GM23338 (cell line): Measurements from ENCODE around the gene SMAD1. TPM values are rescaled to one million over a fixed set of nuclear protein-coding genes. Genes with fewer than 3 reads are reported as not detected.

Experiments used
- ATAC-seq: fragments of 200-7000 bp; cut with Tn5 transposase; 3 replicates; pipeline ENCODE4 v1.9.1; 2020
- DNase-seq: peaks from one replicate; pipeline ENCODE4 v3.0.0-alpha.2; 2015; ENCODE audit warnings: low spot score
- H2AFZ ChIP-seq: fragments of 200-600 bp; sonication (generic); 2 replicates; pipeline ENCODE4 v1.8.0; 2016; ENCODE audit warnings: antibody characterized with exemption, mild to moderate bottlenecking, moderate library complexity
- H3F3A ChIP-seq: fragments of 200-600 bp; sonication (generic); replicated peaks from 2 replicates; pipeline ENCODE4 v1.8.0; 2017; ENCODE audit warnings: antibody characterized with exemption, mixed run types, low read depth
- H3K27ac ChIP-seq: fragments of 200-600 bp; sonication (generic); 2 replicates; pipeline ENCODE4 v1.6.1; 2016; ENCODE audit warnings: low read depth
- H3K27me3 ChIP-seq: fragments of 200-600 bp; sonication (generic); 2 replicates; pipeline ENCODE4 v1.8.0; 2016; ENCODE audit warnings: mild to moderate bottlenecking, mixed run types, moderate library complexity; ENCODE audit not compliant: insufficient read depth
- H3K36me3 ChIP-seq: fragments of 200-600 bp; sonication (generic); 2 replicates; pipeline ENCODE4 v1.8.0; 2016; ENCODE audit warnings: mild to moderate bottlenecking; ENCODE audit not compliant: insufficient read depth
- H3K4me1 ChIP-seq: fragments of 200-600 bp; sonication (generic); 2 replicates; pipeline ENCODE4 v1.8.0; 2016; ENCODE audit warnings: mild to moderate bottlenecking, moderate library complexity; ENCODE audit not compliant: insufficient read depth
- H3K4me2 ChIP-seq: fragments of 200-600 bp; sonication (generic); 2 replicates; pipeline ENCODE4 v1.7.1; 2017; ENCODE audit warnings: mixed run types
- H3K4me3 ChIP-seq: fragments of 200-600 bp; sonication (generic); 2 replicates; pipeline ENCODE4 v1.6.1; 2016; ENCODE audit warnings: mixed run types
- H3K79me2 ChIP-seq: fragments of 200-600 bp; sonication (generic); replicated peaks from 2 replicates; pipeline ENCODE4 v1.8.0; 2017; ENCODE audit warnings: mild to moderate bottlenecking; ENCODE audit not compliant: insufficient read depth
- H3K9me2 ChIP-seq: fragments of 200-600 bp; sonication (generic); 2 replicates; pipeline ENCODE4 v1.8.0; 2017; ENCODE audit not compliant: insufficient read depth
- H4K20me1 ChIP-seq: fragments of 200-600 bp; sonication (generic); replicated peaks from 2 replicates; pipeline ENCODE4 v1.8.0; 2017; ENCODE audit warnings: mild to moderate bottlenecking; ENCODE audit not compliant: insufficient read depth
- H3K27ac Mint-ChIP-seq: 2 replicates; pipeline ENCODE4 v1.8.0; 2020; ENCODE audit warnings: inconsistent platforms, mild to moderate bottlenecking, moderate library complexity, mixed read lengths
- H3K27me3 Mint-ChIP-seq: 3 replicates; pipeline ENCODE4 v1.8.0; 2022; ENCODE audit warnings: low read depth, mild to moderate bottlenecking, moderate library complexity, mixed read lengths, inconsistent platforms; ENCODE audit not compliant: insufficient read depth, poor library complexity
- H3K36me3 Mint-ChIP-seq: 3 replicates; pipeline ENCODE4 v1.8.0; 2021; ENCODE audit warnings: low read depth, mild to moderate bottlenecking, inconsistent platforms, moderate library complexity, mixed read lengths
- H3K4me1 Mint-ChIP-seq: 3 replicates; pipeline ENCODE4 v1.8.0; 2020; ENCODE audit warnings: mild to moderate bottlenecking, inconsistent platforms, mixed read lengths
- H3K4me3 Mint-ChIP-seq: 3 replicates; pipeline ENCODE4 v1.8.0; 2021; ENCODE audit warnings: moderate library complexity, mild to moderate bottlenecking, inconsistent platforms, mixed read lengths
- H3K9me3 Mint-ChIP-seq: 3 replicates; pipeline ENCODE4 v1.8.0; 2020; ENCODE audit warnings: moderate library complexity, mild to moderate bottlenecking, inconsistent platforms, mixed read lengths
- CREB1 ChIP-seq: fragments of 250-450 bp; sonication (Bioruptor Pico); IDR thresholded peaks from 2 replicates; pipeline ENCODE4 v1.5.0; 2020; ENCODE audit warnings: low read depth, mild to moderate bottlenecking, moderate library complexity
- EZH2 ChIP-seq: fragments of 200-600 bp; sonication (generic); IDR thresholded peaks from one replicate; pipeline ENCODE4 v1.8.0; 2017; ENCODE audit warnings: antibody characterized with exemption, mild to moderate bottlenecking, low read depth; ENCODE audit not compliant: unreplicated experiment
- EZH2phosphoT487 ChIP-seq: fragments of 200-600 bp; sonication (generic); IDR thresholded peaks from one replicate; pipeline ENCODE4 v1.8.1; 2018; ENCODE audit warnings: antibody characterized with exemption; ENCODE audit not compliant: unreplicated experiment
- JUNB ChIP-seq: IDR thresholded peaks from one replicate; pipeline ENCODE4 v1.6.1; 2016; ENCODE audit warnings: antibody characterized with exemption; ENCODE audit not compliant: unreplicated experiment
- NANOG ChIP-seq: IDR thresholded peaks from 2 replicates; pipeline ENCODE4 v1.6.1; 2016; ENCODE audit warnings: antibody characterized with exemption, borderline replicate concordance
- POLR2AphosphoS5 ChIP-seq: IDR thresholded peaks from 2 replicates; pipeline ENCODE4 v1.6.1; 2016; ENCODE audit warnings: antibody characterized with exemption, low read depth
- STAT1 ChIP-seq: IDR thresholded peaks from one replicate; pipeline ENCODE4 v1.6.1; 2016; ENCODE audit warnings: antibody characterized with exemption; ENCODE audit not compliant: unreplicated experiment
- ZNF114 ChIP-seq: fragments of 250-450 bp; sonication (Bioruptor Pico); IDR thresholded peaks from 2 replicates; pipeline ENCODE4 v1.5.0; 2020; ENCODE audit warnings: mild to moderate bottlenecking, moderate library complexity
- ZNF331 ChIP-seq: fragments of 250-450 bp; sonication (Bioruptor Pico); IDR thresholded peaks from 2 replicates; pipeline ENCODE4 v1.5.0; 2020; ENCODE audit warnings: low read depth, mild to moderate bottlenecking, moderate library complexity
- polyA plus RNA-seq: library from polyadenylated mRNA; unstranded; fragments of >200 nt; fragmentation: Nextera tagmentation; extraction: Ambion mirVana; gene quantifications from 2 replicates; pipeline ENCODE4 v1.2.1, GENCODE V29; 2016
- total RNA-seq: library from RNA; depleted of rRNA; stranded (reverse); fragments of >200 nt; shearing (Covaris generic); gene quantifications from 2 replicates; pipeline ENCODE4 v1.2.3, GENCODE V29; 2014
- TF ChIP-seq, protein P1 (sequence below): fragments of 250-450 bp; sonication (Bioruptor Pico); IDR thresholded peaks from 2 replicates; pipeline ENCODE4 v1.5.0; 2020; ENCODE audit warnings: mild to moderate bottlenecking, moderate library complexity
- TF ChIP-seq, protein P2 (sequence below): IDR thresholded peaks from one replicate; pipeline ENCODE4 v1.6.1; 2018; ENCODE audit warnings: antibody characterized with exemption; ENCODE audit not compliant: unreplicated experiment
- TF ChIP-seq, protein P3 (sequence below): IDR thresholded peaks from 2 replicates; pipeline ENCODE4 v1.6.1; 2016; ENCODE audit warnings: antibody characterized with exemption
- TF ChIP-seq, protein P4 (sequence below), 2 experiments: fragments of 200-600 bp in 1 of 2; sonication (generic) in 1 of 2; conservative IDR thresholded peaks; 2 replicates each; pipeline versions ENCODE4 v1.5.1 to v1.6.1; 2016 to 2017; ENCODE audit warnings: antibody characterized with exemption in 2 of 2, low read depth in 2 of 2, mild to moderate bottlenecking in 2 of 2, moderate library complexity in 1 of 2

SMAD1 gene
- total and polyA plus RNA-seq, 2 experiments from 2014 or later = 19.8 to 33.6 TPM

DNA sequence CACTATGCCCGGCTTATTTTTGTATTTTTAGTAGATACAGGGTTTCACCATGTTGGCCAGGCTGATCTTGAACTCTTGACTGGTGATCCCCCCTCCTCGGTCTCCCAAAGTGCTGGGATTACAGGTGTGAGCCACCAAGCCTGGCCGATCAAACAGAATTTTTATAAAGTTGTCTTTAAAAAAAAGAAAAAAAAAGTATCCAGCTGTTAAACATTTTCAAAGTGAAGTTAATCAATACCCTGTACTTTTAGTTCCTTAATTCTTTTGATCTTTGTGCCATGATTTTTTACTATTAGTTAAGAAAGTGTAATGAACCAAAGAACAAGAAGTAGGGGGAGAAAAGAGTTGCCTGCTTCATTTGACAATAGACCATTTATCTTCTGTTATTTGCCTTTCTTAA lies 24.3 kb downstream of the SMAD1 start:
- Histone ChIP-seq H3K36me3 (no peaks in the 10 kb centered on the region), H3K4me3 (no peak overlapping the region), H4K20me1 (no peaks in the 10 kb centered on the region), H3K9me2 (no peaks in the 10 kb centered on the region), H3K27ac (no peak overlapping the region), H3K27me3 (no peaks in the 10 kb centered on the region), H3K4me1 (peaks cover 57% of the 10 kb centered on the region), H3K79me2 (peaks cover 99% of the 10 kb centered on the region), H2AFZ (no peak overlapping the region), H3F3A (no peaks in the 10 kb centered on the region), H3K4me2 (no peak overlapping the region)
- no peaks in the 10 kb centered on the region for H3K36me3 Mint-ChIP-seq
- no peak overlapping the region for H3K4me3 Mint-ChIP-seq
- no peaks in the 10 kb centered on the region for H3K9me3 Mint-ChIP-seq
- H3K27me3 Mint-ChIP-seq = no peaks in the 10 kb centered on the region
- no peak for DNase-seq
- peaks cover 58% of the 10 kb centered on the region for H3K4me1 Mint-ChIP-seq
- TF ChIP-seq, protein P1, sequence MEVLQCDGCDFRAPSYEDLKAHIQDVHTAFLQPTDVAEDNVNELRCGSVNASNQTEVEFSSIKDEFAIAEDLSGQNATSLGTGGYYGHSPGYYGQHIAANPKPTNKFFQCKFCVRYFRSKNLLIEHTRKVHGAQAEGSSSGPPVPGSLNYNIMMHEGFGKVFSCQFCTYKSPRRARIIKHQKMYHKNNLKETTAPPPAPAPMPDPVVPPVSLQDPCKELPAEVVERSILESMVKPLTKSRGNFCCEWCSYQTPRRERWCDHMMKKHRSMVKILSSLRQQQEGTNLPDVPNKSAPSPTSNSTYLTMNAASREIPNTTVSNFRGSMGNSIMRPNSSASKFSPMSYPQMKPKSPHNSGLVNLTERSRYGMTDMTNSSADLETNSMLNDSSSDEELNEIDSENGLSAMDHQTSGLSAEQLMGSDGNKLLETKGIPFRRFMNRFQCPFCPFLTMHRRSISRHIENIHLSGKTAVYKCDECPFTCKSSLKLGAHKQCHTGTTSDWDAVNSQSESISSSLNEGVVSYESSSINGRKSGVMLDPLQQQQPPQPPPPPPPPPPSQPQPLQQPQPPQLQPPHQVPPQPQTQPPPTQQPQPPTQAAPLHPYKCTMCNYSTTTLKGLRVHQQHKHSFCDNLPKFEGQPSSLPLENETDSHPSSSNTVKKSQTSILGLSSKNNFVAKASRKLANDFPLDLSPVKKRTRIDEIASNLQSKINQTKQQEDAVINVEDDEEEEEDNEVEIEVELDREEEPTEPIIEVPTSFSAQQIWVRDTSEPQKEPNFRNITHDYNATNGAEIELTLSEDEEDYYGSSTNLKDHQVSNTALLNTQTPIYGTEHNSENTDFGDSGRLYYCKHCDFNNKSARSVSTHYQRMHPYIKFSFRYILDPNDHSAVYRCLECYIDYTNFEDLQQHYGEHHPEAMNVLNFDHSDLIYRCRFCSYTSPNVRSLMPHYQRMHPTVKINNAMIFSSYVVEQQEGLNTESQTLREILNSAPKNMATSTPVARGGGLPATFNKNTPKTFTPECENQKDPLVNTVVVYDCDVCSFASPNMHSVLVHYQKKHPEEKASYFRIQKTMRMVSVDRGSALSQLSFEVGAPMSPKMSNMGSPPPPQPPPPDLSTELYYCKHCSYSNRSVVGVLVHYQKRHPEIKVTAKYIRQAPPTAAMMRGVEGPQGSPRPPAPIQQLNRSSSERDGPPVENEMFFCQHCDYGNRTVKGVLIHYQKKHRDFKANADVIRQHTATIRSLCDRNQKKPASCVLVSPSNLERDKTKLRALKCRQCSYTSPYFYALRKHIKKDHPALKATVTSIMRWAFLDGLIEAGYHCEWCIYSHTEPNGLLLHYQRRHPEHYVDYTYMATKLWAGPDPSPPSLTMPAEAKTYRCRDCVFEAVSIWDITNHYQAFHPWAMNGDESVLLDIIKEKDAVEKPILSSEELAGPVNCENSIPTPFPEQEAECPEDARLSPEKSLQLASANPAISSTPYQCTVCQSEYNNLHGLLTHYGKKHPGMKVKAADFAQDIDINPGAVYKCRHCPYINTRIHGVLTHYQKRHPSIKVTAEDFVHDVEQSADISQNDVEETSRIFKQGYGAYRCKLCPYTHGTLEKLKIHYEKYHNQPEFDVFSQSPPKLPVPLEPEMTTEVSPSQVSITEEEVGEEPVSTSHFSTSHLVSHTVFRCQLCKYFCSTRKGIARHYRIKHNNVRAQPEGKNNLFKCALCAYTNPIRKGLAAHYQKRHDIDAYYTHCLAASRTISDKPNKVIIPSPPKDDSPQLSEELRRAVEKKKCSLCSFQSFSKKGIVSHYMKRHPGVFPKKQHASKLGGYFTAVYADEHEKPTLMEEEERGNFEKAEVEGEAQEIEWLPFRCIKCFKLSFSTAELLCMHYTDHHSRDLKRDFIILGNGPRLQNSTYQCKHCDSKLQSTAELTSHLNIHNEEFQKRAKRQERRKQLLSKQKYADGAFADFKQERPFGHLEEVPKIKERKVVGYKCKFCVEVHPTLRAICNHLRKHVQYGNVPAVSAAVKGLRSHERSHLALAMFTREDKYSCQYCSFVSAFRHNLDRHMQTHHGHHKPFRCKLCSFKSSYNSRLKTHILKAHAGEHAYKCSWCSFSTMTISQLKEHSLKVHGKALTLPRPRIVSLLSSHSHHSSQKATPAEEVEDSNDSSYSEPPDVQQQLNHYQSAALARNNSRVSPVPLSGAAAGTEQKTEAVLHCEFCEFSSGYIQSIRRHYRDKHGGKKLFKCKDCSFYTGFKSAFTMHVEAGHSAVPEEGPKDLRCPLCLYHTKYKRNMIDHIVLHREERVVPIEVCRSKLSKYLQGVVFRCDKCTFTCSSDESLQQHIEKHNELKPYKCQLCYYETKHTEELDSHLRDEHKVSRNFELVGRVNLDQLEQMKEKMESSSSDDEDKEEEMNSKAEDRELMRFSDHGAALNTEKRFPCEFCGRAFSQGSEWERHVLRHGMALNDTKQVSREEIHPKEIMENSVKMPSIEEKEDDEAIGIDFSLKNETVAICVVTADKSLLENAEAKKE = no peak
- TF ChIP-seq POLR2AphosphoS5 (no peak), ZNF331 (CRISPR knock-in tag) (no peak), STAT1 (no peak), EZH2 (no peak), EZH2phosphoT487 (no peak), ZNF114 (CRISPR knock-in tag) (no peak), NANOG (no peak), CREB1 (CRISPR knock-in tag) (no peak), JUNB (no peak)
- TF ChIP-seq, protein P2, sequence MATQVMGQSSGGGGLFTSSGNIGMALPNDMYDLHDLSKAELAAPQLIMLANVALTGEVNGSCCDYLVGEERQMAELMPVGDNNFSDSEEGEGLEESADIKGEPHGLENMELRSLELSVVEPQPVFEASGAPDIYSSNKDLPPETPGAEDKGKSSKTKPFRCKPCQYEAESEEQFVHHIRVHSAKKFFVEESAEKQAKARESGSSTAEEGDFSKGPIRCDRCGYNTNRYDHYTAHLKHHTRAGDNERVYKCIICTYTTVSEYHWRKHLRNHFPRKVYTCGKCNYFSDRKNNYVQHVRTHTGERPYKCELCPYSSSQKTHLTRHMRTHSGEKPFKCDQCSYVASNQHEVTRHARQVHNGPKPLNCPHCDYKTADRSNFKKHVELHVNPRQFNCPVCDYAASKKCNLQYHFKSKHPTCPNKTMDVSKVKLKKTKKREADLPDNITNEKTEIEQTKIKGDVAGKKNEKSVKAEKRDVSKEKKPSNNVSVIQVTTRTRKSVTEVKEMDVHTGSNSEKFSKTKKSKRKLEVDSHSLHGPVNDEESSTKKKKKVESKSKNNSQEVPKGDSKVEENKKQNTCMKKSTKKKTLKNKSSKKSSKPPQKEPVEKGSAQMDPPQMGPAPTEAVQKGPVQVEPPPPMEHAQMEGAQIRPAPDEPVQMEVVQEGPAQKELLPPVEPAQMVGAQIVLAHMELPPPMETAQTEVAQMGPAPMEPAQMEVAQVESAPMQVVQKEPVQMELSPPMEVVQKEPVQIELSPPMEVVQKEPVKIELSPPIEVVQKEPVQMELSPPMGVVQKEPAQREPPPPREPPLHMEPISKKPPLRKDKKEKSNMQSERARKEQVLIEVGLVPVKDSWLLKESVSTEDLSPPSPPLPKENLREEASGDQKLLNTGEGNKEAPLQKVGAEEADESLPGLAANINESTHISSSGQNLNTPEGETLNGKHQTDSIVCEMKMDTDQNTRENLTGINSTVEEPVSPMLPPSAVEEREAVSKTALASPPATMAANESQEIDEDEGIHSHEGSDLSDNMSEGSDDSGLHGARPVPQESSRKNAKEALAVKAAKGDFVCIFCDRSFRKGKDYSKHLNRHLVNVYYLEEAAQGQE = no peak
- TF ChIP-seq, protein P3, sequence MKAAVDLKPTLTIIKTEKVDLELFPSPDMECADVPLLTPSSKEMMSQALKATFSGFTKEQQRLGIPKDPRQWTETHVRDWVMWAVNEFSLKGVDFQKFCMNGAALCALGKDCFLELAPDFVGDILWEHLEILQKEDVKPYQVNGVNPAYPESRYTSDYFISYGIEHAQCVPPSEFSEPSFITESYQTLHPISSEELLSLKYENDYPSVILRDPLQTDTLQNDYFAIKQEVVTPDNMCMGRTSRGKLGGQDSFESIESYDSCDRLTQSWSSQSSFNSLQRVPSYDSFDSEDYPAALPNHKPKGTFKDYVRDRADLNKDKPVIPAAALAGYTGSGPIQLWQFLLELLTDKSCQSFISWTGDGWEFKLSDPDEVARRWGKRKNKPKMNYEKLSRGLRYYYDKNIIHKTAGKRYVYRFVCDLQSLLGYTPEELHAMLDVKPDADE = no peak
- TF ChIP-seq, protein P4, sequence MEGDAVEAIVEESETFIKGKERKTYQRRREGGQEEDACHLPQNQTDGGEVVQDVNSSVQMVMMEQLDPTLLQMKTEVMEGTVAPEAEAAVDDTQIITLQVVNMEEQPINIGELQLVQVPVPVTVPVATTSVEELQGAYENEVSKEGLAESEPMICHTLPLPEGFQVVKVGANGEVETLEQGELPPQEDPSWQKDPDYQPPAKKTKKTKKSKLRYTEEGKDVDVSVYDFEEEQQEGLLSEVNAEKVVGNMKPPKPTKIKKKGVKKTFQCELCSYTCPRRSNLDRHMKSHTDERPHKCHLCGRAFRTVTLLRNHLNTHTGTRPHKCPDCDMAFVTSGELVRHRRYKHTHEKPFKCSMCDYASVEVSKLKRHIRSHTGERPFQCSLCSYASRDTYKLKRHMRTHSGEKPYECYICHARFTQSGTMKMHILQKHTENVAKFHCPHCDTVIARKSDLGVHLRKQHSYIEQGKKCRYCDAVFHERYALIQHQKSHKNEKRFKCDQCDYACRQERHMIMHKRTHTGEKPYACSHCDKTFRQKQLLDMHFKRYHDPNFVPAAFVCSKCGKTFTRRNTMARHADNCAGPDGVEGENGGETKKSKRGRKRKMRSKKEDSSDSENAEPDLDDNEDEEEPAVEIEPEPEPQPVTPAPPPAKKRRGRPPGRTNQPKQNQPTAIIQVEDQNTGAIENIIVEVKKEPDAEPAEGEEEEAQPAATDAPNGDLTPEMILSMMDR (conservative IDR thresholded peaks at IDR 0.05; ENCODE audit: low read depth in 2 of 2) = no peak
- H3K27ac Mint-ChIP-seq = peak overlapping the region; percentile 63
- no peak for ATAC-seq
